Astrocyte (in vitro differentiated cells and primary cell): Measurements from ENCODE around the gene PCLO. TPM values are rescaled to one million over a fixed set of nuclear protein-coding genes. Genes with fewer than 3 reads are reported as not detected.

Source experiments
- DNase-seq: peaks from one replicate; pipeline ENCODE4 v3.0.0-alpha.2; 2010; ENCODE audit warnings: low read depth
- FAIRE-seq: peaks from 2 replicates; lab custom pipeline; 2011; peaks lifted over from hg19 to GRCh38; lab: Jason Lieb, UNC
- H2AFZ ChIP-seq: 2 replicates; pipeline ENCODE4 v1.6.0; 2012; ENCODE audit warnings: low read depth, low read length, inconsistent platforms
- H3K27ac ChIP-seq: 2 replicates; pipeline ENCODE4 v1.5.1; 2011; ENCODE audit warnings: low read depth, low read length, inconsistent platforms
- H3K27me3 ChIP-seq: 2 replicates; pipeline ENCODE4 v1.6.0; 2011; ENCODE audit warnings: low read length, inconsistent platforms; ENCODE audit not compliant: insufficient read depth
- H3K36me3 ChIP-seq: 2 replicates; pipeline ENCODE4 v1.5.1; 2011; ENCODE audit warnings: low read length, inconsistent platforms; ENCODE audit not compliant: insufficient read depth
- H3K4me1 ChIP-seq: 2 replicates; pipeline ENCODE4 v1.5.1; 2011; ENCODE audit warnings: low read length, inconsistent platforms; ENCODE audit not compliant: insufficient read depth
- H3K4me2 ChIP-seq: 2 replicates; pipeline ENCODE4 v1.6.0; 2012; ENCODE audit warnings: low read length, inconsistent platforms
- H3K4me3 ChIP-seq: 2 replicates; pipeline ENCODE4 v1.5.1; 2011; ENCODE audit warnings: low read depth, mild to moderate bottlenecking, low read length, inconsistent platforms; ENCODE audit not compliant: insufficient read depth
- H3K79me2 ChIP-seq: 2 replicates; pipeline ENCODE4 v1.6.0; 2012; ENCODE audit warnings: mild to moderate bottlenecking, low read length, inconsistent platforms; ENCODE audit not compliant: insufficient read depth
- H3K9ac ChIP-seq: 2 replicates; pipeline ENCODE4 v1.6.0; 2012; ENCODE audit warnings: mild to moderate bottlenecking, low read length, inconsistent platforms
- H3K9me3 ChIP-seq: 2 replicates; pipeline ENCODE4 v1.5.1; 2012; ENCODE audit warnings: low read depth, mild to moderate bottlenecking, low read length, inconsistent platforms; ENCODE audit not compliant: insufficient read depth
- H4K20me1 ChIP-seq: 2 replicates; pipeline ENCODE4 v1.6.0; 2012; ENCODE audit warnings: low read length, inconsistent platforms; ENCODE audit not compliant: insufficient read depth
- H3K27ac Mint-ChIP-seq: one replicate; pipeline ENCODE4 v1.8.0; 2021; ENCODE audit warnings: mild to moderate bottlenecking, mixed read lengths; ENCODE audit not compliant: unreplicated experiment
- H3K27me3 Mint-ChIP-seq: one replicate; pipeline ENCODE4 v1.8.0; 2021; ENCODE audit warnings: low read depth, mixed read lengths; ENCODE audit not compliant: unreplicated experiment
- H3K36me3 Mint-ChIP-seq: one replicate; pipeline ENCODE4 v1.8.0; 2021; ENCODE audit warnings: low read depth, mixed read lengths; ENCODE audit not compliant: unreplicated experiment
- H3K4me1 Mint-ChIP-seq: one replicate; pipeline ENCODE4 v1.8.0; 2021; ENCODE audit warnings: low read depth, mixed read lengths; ENCODE audit not compliant: unreplicated experiment
- H3K4me3 Mint-ChIP-seq: one replicate; pipeline ENCODE4 v1.8.0; 2021; ENCODE audit warnings: mild to moderate bottlenecking, moderate library complexity, mixed read lengths; ENCODE audit not compliant: unreplicated experiment
- H3K9me3 Mint-ChIP-seq: one replicate; pipeline ENCODE4 v1.8.0; 2021; ENCODE audit warnings: mild to moderate bottlenecking, mixed read lengths; ENCODE audit not compliant: unreplicated experiment
- EZH2 ChIP-seq: IDR thresholded peaks from 2 replicates; pipeline ENCODE4 v1.6.1; 2012; ENCODE audit warnings: mild to moderate bottlenecking, low read length, inconsistent platforms; ENCODE audit not compliant: insufficient read depth
- total RNA-seq: library from RNA; stranded (reverse); gene quantifications from 2 replicates; pipeline ENCODE4 v1.2.1, GENCODE V29; 2021
- TF ChIP-seq, protein P1 (sequence below): IDR thresholded peaks from 2 replicates; pipeline ENCODE4 v1.5.1; 2011; ENCODE audit warnings: low read depth, mild to moderate bottlenecking, inconsistent platforms, low read length, moderate library complexity; ENCODE audit not compliant: insufficient read depth

PCLO gene
- total RNA-seq, 1 donor from 2014 or later: 3.0 TPM

DNA sequence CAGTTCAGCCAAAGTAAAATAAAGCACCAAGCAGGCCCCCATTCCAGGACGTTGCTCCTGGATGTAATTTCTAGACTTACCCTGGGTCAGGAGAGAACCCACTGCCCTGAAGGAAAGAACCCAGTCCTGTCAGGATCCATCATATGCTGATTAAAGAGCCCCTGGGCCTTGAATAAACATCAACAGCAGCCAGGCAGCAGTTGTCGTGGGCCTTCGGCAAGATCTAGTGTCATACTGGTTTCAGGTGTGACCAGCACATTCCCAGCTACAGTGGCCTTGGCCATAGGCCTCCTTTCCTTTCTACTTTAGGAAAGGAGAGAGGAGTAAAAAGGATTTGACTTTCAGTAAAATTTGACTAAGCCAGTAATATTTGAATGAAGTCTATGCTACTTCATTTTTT lies 430.0 kb downstream of the PCLO start:
- Histone ChIP-seq H3K4me1 (no peaks in the 10 kb centered on the region), H3K9ac (no peak overlapping the region), H4K20me1 (no peaks in the 10 kb centered on the region), H3K79me2 (no peaks in the 10 kb centered on the region), H2AFZ (no peak overlapping the region), H3K4me2 (no peak overlapping the region), H3K36me3 (no peaks in the 10 kb centered on the region), H3K4me3 (no peak overlapping the region), H3K27me3 (no peaks in the 10 kb centered on the region), H3K9me3 (no peaks in the 10 kb centered on the region), H3K27ac (no peak overlapping the region)
- TF ChIP-seq, protein P1, sequence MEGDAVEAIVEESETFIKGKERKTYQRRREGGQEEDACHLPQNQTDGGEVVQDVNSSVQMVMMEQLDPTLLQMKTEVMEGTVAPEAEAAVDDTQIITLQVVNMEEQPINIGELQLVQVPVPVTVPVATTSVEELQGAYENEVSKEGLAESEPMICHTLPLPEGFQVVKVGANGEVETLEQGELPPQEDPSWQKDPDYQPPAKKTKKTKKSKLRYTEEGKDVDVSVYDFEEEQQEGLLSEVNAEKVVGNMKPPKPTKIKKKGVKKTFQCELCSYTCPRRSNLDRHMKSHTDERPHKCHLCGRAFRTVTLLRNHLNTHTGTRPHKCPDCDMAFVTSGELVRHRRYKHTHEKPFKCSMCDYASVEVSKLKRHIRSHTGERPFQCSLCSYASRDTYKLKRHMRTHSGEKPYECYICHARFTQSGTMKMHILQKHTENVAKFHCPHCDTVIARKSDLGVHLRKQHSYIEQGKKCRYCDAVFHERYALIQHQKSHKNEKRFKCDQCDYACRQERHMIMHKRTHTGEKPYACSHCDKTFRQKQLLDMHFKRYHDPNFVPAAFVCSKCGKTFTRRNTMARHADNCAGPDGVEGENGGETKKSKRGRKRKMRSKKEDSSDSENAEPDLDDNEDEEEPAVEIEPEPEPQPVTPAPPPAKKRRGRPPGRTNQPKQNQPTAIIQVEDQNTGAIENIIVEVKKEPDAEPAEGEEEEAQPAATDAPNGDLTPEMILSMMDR: no peak
- no peak for TF ChIP-seq EZH2
- Mint-ChIP-seq H3K4me1 (no peaks in the 10 kb centered on the region), H3K36me3 (no peaks in the 10 kb centered on the region), H3K4me3 (no peak overlapping the region), H3K9me3 (no peaks in the 10 kb centered on the region), H3K27ac (no peak overlapping the region), H3K27me3 (no peaks in the 10 kb centered on the region)
- no peak for DNase-seq
- no peak for FAIRE-seq

DNA sequence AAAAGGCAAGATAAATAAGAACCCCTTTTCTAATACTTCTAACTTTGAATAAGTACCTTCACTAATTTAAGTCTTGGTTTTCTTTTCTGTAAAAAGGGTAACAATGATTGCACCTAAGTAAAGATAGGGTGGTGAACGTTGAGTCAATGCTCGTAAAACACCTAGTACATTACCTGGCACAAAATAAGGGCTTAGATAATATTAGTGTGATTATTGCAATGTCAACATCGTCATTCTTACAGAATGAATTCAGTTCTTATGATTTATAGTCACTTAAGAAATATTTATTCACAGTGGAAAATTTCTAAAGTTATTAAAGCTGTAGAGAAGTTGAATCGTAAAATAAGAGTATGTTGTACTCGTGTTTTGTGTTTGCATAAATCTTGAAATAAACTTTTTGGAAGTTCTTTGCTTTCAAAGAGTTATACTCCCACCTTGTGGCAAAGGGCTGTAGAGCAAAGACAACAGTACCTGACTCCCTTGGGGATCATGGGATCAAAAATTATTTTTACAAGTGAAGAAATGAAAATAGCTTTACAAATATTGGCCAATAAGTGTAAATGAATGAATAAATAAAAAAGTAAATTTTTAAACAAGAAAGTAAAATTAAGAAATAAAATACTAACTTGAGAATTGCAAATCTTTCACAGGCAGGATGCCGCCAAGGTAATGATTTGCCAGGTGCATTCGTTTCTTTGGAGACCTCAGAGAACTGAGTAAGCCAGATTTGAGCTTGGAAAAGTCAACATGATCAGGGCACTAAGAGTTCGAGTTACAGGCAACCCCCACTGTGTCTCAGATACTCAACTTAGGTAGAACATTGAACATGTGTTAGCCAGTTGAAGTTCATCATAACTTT lies 433.3 kb downstream of the PCLO start:
- H3K9ac ChIP-seq: no peak overlapping the region
- Mint-ChIP-seq H3K9me3 (no peaks in the 10 kb centered on the region), H3K4me3 (no peak overlapping the region), H3K36me3 (no peaks in the 10 kb centered on the region), H3K27ac (no peak overlapping the region), H3K4me1 (no peaks in the 10 kb centered on the region), H3K27me3 (no peaks in the 10 kb centered on the region)
- DNase-seq: no peak
- no peaks in the 10 kb centered on the region for H3K4me1 ChIP-seq
- no peak overlapping the region for H3K4me2 ChIP-seq
- H3K36me3 ChIP-seq: no peaks in the 10 kb centered on the region
- H2AFZ ChIP-seq: no peak overlapping the region
- FAIRE-seq: peak; percentile 17
- H3K27me3 ChIP-seq: no peaks in the 10 kb centered on the region
- no peak overlapping the region for H3K4me3 ChIP-seq
- no peaks in the 10 kb centered on the region for H3K79me2 ChIP-seq
- no peak overlapping the region for H3K27ac ChIP-seq
- H3K9me3 ChIP-seq: no peaks in the 10 kb centered on the region
- no peaks in the 10 kb centered on the region for H4K20me1 ChIP-seq
- no peak for TF ChIP-seq EZH2
- TF ChIP-seq, protein P1: peak; percentile 92
